Activated T-helper 1 cell treated with anti-CD3 and anti-CD28 coated beads, Interleukin-12 subunit alpha, Interleukin-12 subunit beta, Interleukin-2, Interleukin-4 antibody, amounts not matched to agents 30 ng/mL and 10 ng/mL and 1 ng/mL, durations not matched to agents 14 hours and 24 hours and 36 hours (primary cell): Measurements from ENCODE around the gene SNHG17. TPM values are rescaled to one million over a fixed set of nuclear protein-coding genes. Genes with fewer than 3 reads are reported as not detected.
"Not testable (repeated sequence)": the region's sequence is repeated elsewhere in the genome, so short reads cannot be mapped to it uniquely, and the experiment has no call there.

Experiments
- DNase-seq: peaks from one replicate; pipeline ENCODE4 v3.0.0; 2021; ENCODE audit warnings: low spot score
- H3K27ac Mint-ChIP-seq: one replicate; pipeline ENCODE4 v1.8.0; 2021; ENCODE audit warnings: mild to moderate bottlenecking, mixed read lengths
- H3K27me3 Mint-ChIP-seq: one replicate; pipeline ENCODE4 v1.8.0; 2022; ENCODE audit warnings: mild to moderate bottlenecking, moderate library complexity, mixed read lengths; ENCODE audit not compliant: insufficient read depth
- H3K36me3 Mint-ChIP-seq: one replicate; pipeline ENCODE4 v1.8.0; 2021; ENCODE audit warnings: low read depth, mixed read lengths
- H3K4me1 Mint-ChIP-seq: one replicate; pipeline ENCODE4 v1.8.0; 2021; ENCODE audit warnings: low read depth, mixed read lengths
- H3K4me3 Mint-ChIP-seq: one replicate; pipeline ENCODE4 v1.8.0; 2021; ENCODE audit warnings: mild to moderate bottlenecking, moderate library complexity, mixed read lengths
- H3K9me3 Mint-ChIP-seq: one replicate; pipeline ENCODE4 v1.8.0; 2021; ENCODE audit warnings: mixed read lengths
- intact Hi-C: fragments of 100-400 bp; cut with micrococcal nuclease; formaldehyde crosslinking; loops from one replicate; pipeline ENCODE4 v1.15.1; 2024
- total RNA-seq: library from RNA; stranded (reverse); gene quantifications from 2 replicates; pipeline ENCODE4 v1.2.3, GENCODE V29; 2022

Gene SNHG17
- total RNA-seq, 1 donor from 2014 or later: 89.8 TPM

DNA sequence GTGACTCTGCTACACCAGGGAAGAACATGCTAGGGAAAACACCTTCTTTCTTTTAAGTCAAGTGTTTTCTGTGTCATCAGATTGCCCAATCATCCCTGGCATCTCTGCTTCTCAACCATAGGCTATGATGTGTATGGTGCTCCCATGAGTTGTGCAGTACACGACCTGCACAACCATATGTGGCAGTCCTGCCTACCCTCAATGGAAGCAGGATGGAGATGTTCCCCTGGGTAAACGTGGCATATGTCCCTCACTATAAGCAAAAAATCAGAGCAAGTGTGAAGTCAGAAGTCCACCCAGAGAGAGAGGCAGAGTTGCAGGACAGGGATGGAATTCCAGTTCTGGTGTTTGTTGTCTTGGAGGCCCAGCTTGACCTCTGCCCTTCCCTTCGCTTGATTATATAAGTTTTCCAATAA lies 10.3 kb upstream of the SNHG17 start:
- intact Hi-C loops: no loop called here
- peaks cover 13% of the 10 kb centered on the region for H3K27me3 Mint-ChIP-seq
- no peak for DNase-seq
- H3K4me3 Mint-ChIP-seq: no peak overlapping the region
- H3K27ac Mint-ChIP-seq: no peak overlapping the region
- peaks cover 32% of the 10 kb centered on the region for H3K4me1 Mint-ChIP-seq
- no peaks in the 10 kb centered on the region for H3K9me3 Mint-ChIP-seq
- H3K36me3 Mint-ChIP-seq: peaks cover 7% of the 10 kb centered on the region

DNA sequence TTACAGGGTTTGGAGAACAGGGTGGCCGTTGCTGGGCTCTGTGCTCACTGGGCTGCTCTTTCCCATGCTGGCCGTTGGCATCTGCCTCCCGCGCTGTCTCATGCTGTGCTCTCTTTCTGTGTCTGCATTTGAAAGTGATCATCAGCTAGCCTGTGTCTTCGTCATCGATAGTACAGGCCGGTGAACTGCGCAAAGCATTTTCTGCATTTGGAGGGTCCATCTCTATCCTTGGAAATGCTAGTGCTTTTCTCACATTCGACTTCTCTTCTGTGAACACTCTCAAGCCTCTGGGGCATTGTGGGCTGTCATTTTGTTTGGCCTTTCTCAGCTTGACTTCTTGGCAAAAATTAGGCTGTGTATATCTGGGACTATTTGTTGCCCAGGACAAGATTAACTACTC lies 6.8 kb upstream of the SNHG17 start:
- H3K4me3 Mint-ChIP-seq: no peak overlapping the region
- no peaks in the 10 kb centered on the region for H3K9me3 Mint-ChIP-seq
- no peaks in the 10 kb centered on the region for H3K36me3 Mint-ChIP-seq
- no peak for DNase-seq
- peaks cover 7% of the 10 kb centered on the region for H3K4me1 Mint-ChIP-seq
- peaks cover 18% of the 10 kb centered on the region for H3K27me3 Mint-ChIP-seq
- no peak overlapping the region for H3K27ac Mint-ChIP-seq
- intact Hi-C loops: no loop called here

DNA sequence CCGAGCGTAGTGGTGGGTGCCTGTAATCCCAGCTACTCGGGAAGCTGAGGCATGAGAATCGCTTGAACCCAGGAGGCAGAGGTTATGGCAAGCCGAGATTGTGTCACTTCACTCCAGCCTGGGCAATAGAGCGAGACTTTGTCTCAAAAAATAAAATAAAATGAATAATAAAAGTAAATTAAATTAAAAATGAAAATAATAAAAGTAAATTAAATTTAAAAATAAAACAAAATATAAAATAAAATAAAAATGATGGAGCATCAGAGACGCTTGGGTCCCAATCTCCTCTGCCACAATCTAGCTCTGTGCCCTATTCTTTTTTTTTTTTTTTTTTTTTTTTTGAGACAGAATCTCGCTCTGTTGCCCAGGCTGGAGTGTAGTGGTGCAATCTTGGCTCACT lies 6.0 kb upstream of the SNHG17 start:
- H3K4me1 Mint-ChIP-seq, H3K4me3 Mint-ChIP-seq, H3K36me3 Mint-ChIP-seq, H3K9me3 Mint-ChIP-seq, intact Hi-C loops, DNase-seq, H3K27ac Mint-ChIP-seq: not testable (repeated sequence)
- H3K27me3 Mint-ChIP-seq: peaks cover 18% of the 10 kb centered on the region

GRCh38 chr20:38437796-38438195 lies 2.7 kb upstream of the SNHG17 start:
- intact Hi-C loops: loop anchor here (10.0 kb wide), 1 partner anchor 403 kb away; the partner anchor contains the start of genes RPRD1B and TTI1
- H3K4me1 Mint-ChIP-seq: peaks cover 4% of the 10 kb centered on the region
- no peak for DNase-seq
- H3K27ac Mint-ChIP-seq: no peak overlapping the region
- H3K9me3 Mint-ChIP-seq: no peaks in the 10 kb centered on the region
- H3K4me3 Mint-ChIP-seq: no peak overlapping the region
- peaks cover 18% of the 10 kb centered on the region for H3K27me3 Mint-ChIP-seq
- peaks cover 16% of the 10 kb centered on the region for H3K36me3 Mint-ChIP-seq

DNA sequence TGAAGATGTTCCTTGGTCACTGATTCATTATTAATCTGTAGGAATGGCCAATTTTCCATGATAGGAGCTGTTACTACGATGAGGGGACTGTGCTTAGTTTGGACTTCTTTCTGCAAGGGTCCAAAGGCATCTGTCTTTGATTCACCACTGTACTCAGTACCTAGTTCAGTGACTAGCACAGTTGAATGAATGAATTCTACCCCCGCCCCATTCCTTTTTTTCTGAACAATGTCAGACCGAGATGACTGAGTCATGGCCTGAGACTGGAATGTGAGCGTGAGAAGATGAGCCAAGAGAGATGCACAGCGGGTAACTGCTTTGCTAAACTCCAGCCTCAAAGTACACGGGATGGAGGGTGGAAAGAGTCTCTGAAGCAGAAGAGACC lies 419 bp upstream of the SNHG17 start:
- intact Hi-C loops: loop anchor here (1.0 to 10.0 kb wide), 3 partner anchors 11 to 401 kb away; partner anchors contain the start of genes RALGAPB, RPRD1B and TTI1
- Mint-ChIP-seq H3K4me3 (peak overlapping the region; percentile 96), H3K36me3 (peaks cover 39% of the 10 kb centered on the region), H3K27me3 (peaks cover 5% of the 10 kb centered on the region), H3K4me1 (peaks cover 25% of the 10 kb centered on the region), H3K27ac (no peak overlapping the region), H3K9me3 (no peaks in the 10 kb centered on the region)
- no peak for DNase-seq

GRCh38 chr20:38434301-38434741 lies 807 bp downstream of the SNHG17 start:
- Mint-ChIP-seq H3K36me3 (peaks cover 46% of the 10 kb centered on the region), H3K27me3 (peaks cover 5% of the 10 kb centered on the region), H3K27ac (peak overlapping the region; percentile 96), H3K9me3 (no peaks in the 10 kb centered on the region), H3K4me1 (peaks cover 25% of the 10 kb centered on the region), H3K4me3 (peak overlapping the region; percentile 96)
- intact Hi-C loops: loop anchor here (10.0 kb wide), 1 partner anchor 400 kb away; the partner anchor contains the start of genes RPRD1B and TTI1
- peak; percentile 10 for DNase-seq

- no peak for DNase-seq
- Mint-ChIP-seq H3K27ac (peak overlapping the region; percentile 96), H3K9me3 (no peaks in the 10 kb centered on the region), H3K36me3 (peaks cover 55% of the 10 kb centered on the region), H3K4me1 (peaks cover 25% of the 10 kb centered on the region), H3K4me3 (peak overlapping the region; percentile 96), H3K27me3 (peaks cover 5% of the 10 kb centered on the region)
- intact Hi-C loops: loop anchor here (10.0 kb wide), 1 partner anchor 399 kb away; the partner anchor contains the start of genes RPRD1B and TTI1
Measured at GRCh38 chr20:38433304-38433972, 1.7 kb downstream of the SNHG17 start.

DNA sequence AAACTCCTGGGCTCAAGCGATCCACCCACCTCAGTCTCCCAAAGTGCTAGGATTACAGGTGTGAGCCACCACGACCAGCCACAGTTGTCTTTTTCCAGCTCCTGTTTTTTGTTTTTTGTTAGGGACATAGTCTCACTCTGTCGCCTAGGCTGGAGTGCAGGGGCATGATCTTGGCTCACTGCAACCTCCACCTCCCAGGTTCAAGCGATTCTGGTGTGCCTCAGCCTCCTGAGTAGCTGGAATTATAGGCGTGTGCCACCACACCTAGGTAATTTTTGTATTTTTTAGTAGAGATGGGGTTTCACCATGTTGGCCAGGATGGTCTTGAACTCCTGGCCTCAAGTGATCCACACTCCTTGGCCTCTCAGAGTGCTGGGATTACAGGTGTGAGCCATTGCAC lies 2.3 kb downstream of the SNHG17 start:
- not testable (repeated sequence) for DNase-seq, H3K9me3 Mint-ChIP-seq, H3K27me3 Mint-ChIP-seq
- peak overlapping the region; percentile 96 for H3K27ac Mint-ChIP-seq
- peaks cover 59% of the 10 kb centered on the region for H3K36me3 Mint-ChIP-seq
- intact Hi-C loops: loop anchor here (10.0 kb wide), 1 partner anchor 398 kb away; the partner anchor contains the start of genes RPRD1B and TTI1
- H3K4me3 Mint-ChIP-seq: peak overlapping the region; percentile 96
- H3K4me1 Mint-ChIP-seq: peaks cover 25% of the 10 kb centered on the region

DNA sequence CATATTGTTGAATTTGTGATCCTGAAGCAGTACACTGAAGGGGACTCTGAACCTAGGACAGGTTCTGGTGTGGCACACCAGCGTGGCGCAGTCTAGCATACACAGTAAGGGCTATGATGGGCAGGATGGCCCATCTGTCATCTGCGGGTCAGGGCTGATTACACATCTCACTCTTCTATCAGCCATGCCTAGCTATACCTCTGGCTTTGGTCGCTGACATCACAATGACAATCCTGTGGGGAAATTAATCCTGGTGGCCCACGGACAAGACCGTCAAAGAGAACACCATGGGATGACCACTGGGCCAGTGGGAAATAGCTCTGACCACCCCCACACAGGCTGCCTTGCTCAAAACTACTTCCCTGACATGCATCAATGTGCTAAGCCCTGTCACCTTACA lies 2.8 kb downstream of the SNHG17 start:
- intact Hi-C loops: loop anchor here (10.0 kb wide), 1 partner anchor 397 kb away; the partner anchor contains the start of genes RPRD1B and TTI1
- Mint-ChIP-seq H3K4me1 (peaks cover 27% of the 10 kb centered on the region), H3K27ac (no peak overlapping the region), H3K36me3 (peaks cover 64% of the 10 kb centered on the region), H3K4me3 (peak overlapping the region; percentile 96), H3K27me3 (no peaks in the 10 kb centered on the region), H3K9me3 (no peaks in the 10 kb centered on the region)
- no peak for DNase-seq

- Mint-ChIP-seq H3K27ac (no peak overlapping the region), H3K27me3 (no peaks in the 10 kb centered on the region), H3K4me3 (peak overlapping the region; percentile 29), H3K9me3 (no peaks in the 10 kb centered on the region), H3K36me3 (peaks cover 78% of the 10 kb centered on the region), H3K4me1 (peaks cover 34% of the 10 kb centered on the region)
- intact Hi-C loops: loop anchor here (10.0 kb wide), 1 partner anchor 396 kb away; the partner anchor contains the start of genes RPRD1B and TTI1
- no peak for DNase-seq
Measured at GRCh38 chr20:38430679-38431325, 4.3 kb downstream of the SNHG17 start.

- H3K27me3 Mint-ChIP-seq: no peaks in the 10 kb centered on the region
- H3K36me3 Mint-ChIP-seq: peaks cover 82% of the 10 kb centered on the region
- H3K9me3 Mint-ChIP-seq: no peaks in the 10 kb centered on the region
- peak overlapping the region; percentile 29 for H3K27ac Mint-ChIP-seq
- intact Hi-C loops: no loop called here
- DNase-seq: no peak
- no peak overlapping the region for H3K4me3 Mint-ChIP-seq
- peaks cover 37% of the 10 kb centered on the region for H3K4me1 Mint-ChIP-seq
Measured at GRCh38 chr20:38429301-38429700, 5.8 kb downstream of the SNHG17 start.

- H3K27me3 Mint-ChIP-seq: no peaks in the 10 kb centered on the region
- no peaks in the 10 kb centered on the region for H3K9me3 Mint-ChIP-seq
- H3K4me1 Mint-ChIP-seq: peaks cover 39% of the 10 kb centered on the region
- peaks cover 80% of the 10 kb centered on the region for H3K36me3 Mint-ChIP-seq
- no peak for DNase-seq
- no peak overlapping the region for H3K4me3 Mint-ChIP-seq
- peak overlapping the region; percentile 29 for H3K27ac Mint-ChIP-seq
- intact Hi-C loops: no loop called here
Measured at GRCh38 chr20:38428800-38429199, 6.3 kb downstream of the SNHG17 start.

- no peaks in the 10 kb centered on the region for H3K9me3 Mint-ChIP-seq
- H3K36me3 Mint-ChIP-seq: peaks cover 75% of the 10 kb centered on the region
- H3K27me3 Mint-ChIP-seq: no peaks in the 10 kb centered on the region
- no peak for DNase-seq
- peaks cover 34% of the 10 kb centered on the region for H3K4me1 Mint-ChIP-seq
- H3K27ac Mint-ChIP-seq: no peak overlapping the region
- intact Hi-C loops: no loop called here
- H3K4me3 Mint-ChIP-seq: no peak overlapping the region
Measured at GRCh38 chr20:38427655-38428023, 7.5 kb downstream of the SNHG17 start.
